ENCODE results near the gene FAM168B.

The FAM168B gene

DNA sequence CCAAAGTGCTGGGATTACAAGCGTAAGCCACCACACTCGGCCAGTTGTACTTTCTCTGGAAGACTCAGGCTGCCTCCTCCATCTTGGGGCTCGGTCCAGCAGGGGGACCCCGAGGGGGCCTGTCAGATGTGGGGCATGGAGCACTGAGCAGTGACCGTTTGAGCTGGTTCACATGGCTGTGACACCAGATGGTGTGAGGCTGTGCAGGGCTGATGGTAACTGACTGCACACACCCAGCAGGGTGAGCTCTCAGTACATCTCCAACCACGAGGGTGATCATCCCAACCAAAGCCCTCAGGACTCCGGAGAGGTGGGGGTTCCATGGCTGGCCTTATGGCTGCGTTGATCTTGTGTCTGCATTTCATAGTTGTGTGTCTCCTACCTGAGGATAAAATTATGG is 63.4 kb downstream of the FAM168B start:
- no peak overlapping the region for H3K4me3 ChIP-seq (replicated peaks; ENCODE audit: low read depth, low read length)
- no peak for DNase-seq (ENCODE audit: extremely low read depth, low read depth)
- TF ChIP-seq, protein P1, sequence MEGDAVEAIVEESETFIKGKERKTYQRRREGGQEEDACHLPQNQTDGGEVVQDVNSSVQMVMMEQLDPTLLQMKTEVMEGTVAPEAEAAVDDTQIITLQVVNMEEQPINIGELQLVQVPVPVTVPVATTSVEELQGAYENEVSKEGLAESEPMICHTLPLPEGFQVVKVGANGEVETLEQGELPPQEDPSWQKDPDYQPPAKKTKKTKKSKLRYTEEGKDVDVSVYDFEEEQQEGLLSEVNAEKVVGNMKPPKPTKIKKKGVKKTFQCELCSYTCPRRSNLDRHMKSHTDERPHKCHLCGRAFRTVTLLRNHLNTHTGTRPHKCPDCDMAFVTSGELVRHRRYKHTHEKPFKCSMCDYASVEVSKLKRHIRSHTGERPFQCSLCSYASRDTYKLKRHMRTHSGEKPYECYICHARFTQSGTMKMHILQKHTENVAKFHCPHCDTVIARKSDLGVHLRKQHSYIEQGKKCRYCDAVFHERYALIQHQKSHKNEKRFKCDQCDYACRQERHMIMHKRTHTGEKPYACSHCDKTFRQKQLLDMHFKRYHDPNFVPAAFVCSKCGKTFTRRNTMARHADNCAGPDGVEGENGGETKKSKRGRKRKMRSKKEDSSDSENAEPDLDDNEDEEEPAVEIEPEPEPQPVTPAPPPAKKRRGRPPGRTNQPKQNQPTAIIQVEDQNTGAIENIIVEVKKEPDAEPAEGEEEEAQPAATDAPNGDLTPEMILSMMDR (IDR thresholded peaks at IDR 0.05; ENCODE audit: low read depth, low read length, missing control alignments): no peak

DNA sequence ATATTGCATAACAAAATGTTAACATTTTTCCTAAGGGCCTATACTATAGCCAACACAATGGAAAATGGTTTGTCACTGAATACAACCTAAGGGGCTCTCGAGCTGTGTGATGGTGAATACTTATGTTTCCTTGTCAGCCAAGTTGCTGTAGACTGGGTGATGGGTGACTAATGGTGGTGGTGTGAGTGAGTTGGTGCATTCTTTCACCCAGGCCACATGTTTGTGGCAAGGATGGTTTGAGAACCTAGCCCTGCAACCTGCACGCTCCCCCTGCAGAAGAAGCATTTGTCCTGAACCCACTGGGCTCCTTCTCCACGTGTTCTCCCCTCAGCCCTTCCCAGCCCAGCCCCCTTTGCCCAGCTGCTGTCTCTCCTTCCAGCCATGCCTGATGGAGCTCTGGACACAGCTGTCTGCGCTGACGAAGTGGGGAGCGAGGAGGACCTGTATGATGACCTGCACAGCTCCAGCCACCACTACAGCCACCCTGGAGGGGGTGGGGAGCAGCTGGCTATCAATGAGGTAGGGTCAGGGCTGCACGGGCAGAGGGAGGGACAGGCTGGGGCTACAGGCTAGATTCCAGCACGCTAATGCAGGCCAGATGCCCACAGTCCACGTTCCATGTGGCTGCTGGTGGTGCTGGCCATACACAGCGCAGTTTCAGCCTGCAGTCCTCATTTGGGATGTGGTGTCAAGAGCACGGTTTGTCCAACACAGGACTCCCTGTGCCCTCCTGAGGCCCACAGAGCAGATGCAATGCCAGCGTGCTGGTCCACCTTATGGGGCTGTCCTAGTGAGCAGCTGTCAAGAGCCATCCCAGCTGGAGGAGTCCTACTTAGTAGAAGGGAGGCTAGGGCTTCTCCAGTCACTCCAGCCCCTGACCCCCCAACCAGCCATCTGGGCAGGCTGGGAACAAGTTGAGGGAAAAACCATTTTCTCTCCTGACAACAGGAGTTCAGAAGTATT is 65.4 kb downstream of the FAM168B start:
- TF ChIP-seq, protein P1 (IDR thresholded peaks at IDR 0.05; ENCODE audit: low read depth, low read length, missing control alignments): no peak
- no peak for DNase-seq (ENCODE audit: extremely low read depth, low read depth)
- H3K4me3 ChIP-seq (replicated peaks; ENCODE audit: low read depth, low read length): no peak overlapping the region

DNA sequence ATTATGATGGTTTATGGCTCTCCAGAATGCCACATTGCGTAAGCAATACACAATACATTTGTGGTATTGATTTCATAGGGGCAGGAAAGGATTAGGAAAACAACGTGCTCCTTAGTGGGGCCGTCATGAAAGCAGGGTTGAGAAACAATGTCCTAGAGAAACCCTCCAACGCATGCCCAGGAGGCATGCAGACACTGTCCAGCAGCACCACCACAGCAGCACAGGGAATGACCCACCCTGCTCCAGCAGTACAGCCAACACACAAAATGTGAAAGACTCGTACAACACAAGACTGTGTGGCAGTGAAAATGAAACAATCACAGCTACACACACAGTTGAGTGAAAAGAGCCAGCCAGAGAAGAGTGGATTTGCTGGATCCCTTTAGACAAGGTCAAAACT is 66.3 kb downstream of the FAM168B start:
- TF ChIP-seq, protein P1 (IDR thresholded peaks at IDR 0.05; ENCODE audit: low read depth, low read length, missing control alignments): no peak
- no peak overlapping the region for H3K4me3 ChIP-seq (replicated peaks; ENCODE audit: low read depth, low read length)
- no peak for DNase-seq (ENCODE audit: extremely low read depth, low read depth)

DNA sequence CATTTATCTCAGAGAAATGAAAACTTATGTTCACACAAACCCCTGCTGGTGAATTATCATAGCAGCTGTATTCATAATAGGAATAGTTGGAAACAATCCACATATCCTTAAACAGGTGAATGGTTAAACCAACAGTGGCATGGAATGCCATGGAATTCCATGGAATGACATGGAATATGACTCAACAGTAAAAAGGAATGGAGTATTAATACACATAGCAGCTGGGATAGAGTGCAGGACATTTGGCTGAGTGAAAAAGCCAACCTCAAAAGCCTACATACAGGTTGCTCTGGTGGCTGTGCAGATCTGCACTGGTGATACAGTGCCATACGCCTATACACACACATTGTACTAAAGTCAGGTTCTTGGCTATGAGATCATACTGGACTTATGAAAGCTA is 69.5 kb downstream of the FAM168B start:
- TF ChIP-seq, protein P1 (IDR thresholded peaks at IDR 0.05; ENCODE audit: low read depth, low read length, missing control alignments): no peak
- H3K4me3 ChIP-seq (replicated peaks; ENCODE audit: low read depth, low read length): no peak overlapping the region
- no peak for DNase-seq (ENCODE audit: extremely low read depth, low read depth)

DNA sequence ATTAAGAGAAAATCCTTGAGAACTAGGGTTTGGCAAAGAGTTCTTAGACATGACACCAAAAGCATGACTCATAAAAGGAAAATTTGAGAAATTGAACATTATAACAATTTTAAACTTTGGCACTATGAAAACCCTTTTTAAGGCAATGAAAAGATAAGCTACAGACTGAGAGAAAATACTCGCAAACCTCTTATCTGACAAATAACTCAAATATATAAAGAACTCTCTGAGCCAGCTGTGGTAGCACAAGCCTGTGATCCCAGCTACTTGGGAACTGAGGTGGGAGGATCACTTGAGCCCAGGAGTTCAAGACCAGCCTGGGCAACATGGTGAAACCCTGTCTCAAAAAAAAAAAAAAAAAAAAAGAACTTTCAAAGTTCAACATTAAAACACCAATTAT is 70.5 kb downstream of the FAM168B start:
- no peak for DNase-seq (ENCODE audit: extremely low read depth, low read depth)

DNA sequence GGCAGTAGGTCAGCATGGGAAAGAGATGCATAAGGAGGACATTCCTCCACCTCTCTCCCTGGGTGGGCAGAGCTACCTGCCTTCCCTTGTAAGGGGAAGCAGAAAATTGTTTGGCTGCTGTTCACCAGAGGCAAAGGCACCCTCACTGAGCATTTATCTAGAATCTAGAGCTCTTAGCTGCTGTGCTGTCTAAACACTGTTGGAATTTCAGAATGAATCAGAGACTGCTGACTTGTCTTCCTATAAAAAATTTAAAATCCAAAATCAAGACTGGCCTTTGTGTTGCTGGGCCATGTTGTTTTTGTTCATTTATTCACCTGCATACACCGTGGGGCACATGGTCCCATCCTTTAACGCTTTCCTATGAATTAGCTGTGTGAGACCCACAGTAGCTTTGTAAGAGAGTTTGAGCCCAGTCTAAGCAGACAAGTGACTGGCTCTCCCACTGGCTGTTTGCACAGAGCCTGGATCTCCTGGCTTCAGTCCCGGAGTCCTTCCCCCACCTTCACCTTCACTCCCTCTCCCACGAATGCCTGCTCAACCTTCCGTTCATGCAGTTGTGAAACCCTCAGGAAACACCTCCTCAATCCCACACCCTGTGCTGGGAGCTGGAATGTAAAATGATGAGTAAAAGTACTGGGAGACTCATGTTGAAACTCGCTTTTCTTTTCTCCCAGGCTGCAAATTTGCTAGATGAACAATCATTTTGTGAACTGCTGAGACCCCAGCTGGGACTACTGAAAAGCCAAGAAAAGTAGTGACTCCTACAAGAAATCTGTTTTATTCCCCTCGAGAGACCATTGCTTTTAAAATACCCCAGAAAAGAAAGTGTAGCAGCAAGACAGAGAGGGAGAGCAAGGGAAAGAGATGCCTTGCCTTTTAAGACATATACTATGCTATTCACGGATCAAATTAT is 76.2 kb downstream of the FAM168B start:
- TF ChIP-seq, protein P1 (IDR thresholded peaks at IDR 0.05; ENCODE audit: low read depth, low read length, missing control alignments): no peak
- no peak for DNase-seq (ENCODE audit: extremely low read depth, low read depth)
- H3K4me3 ChIP-seq (replicated peaks; ENCODE audit: low read depth, low read length): no peak overlapping the region

More for the DNA sequence above, 70.5 kb downstream of the FAM168B start:
- H3K4me3 ChIP-seq (replicated peaks; ENCODE audit: low read depth, low read length): no peak overlapping the region
- TF ChIP-seq, protein P1 (IDR thresholded peaks at IDR 0.05; ENCODE audit: low read depth, low read length, missing control alignments): no peak
